H1 (cell line): ENCODE measurements around the gene ZNF423. TPM values are rescaled to one million over a fixed set of nuclear protein-coding genes. Genes with fewer than 3 reads are reported as not detected.

Experiments
- CTCF ChIA-PET: fragments of 300-600 bp; sonication (Branson Sonifier 250); formaldehyde crosslinking; loops from one replicate; lab custom pipeline; 2021; ENCODE audit not compliant: partially characterized antibody; lab: Charles Lee
- POLR2A ChIA-PET: fragments of 300-600 bp; sonication (Branson Sonifier 250); formaldehyde crosslinking; loops from one replicate; lab custom pipeline; 2021; ENCODE audit warnings: inconsistent platforms; ENCODE audit not compliant: partially characterized antibody; lab: Charles Lee
- DNase-seq, 2 experiments: peaks; one replicate each; pipeline versions ENCODE4 v3.0.0 to v3.0.0-alpha.2; 2010 to 2022; ENCODE audit warnings: low spot score in 2 of 2, low read depth in 1 of 2, mixed read lengths in 1 of 2
- FAIRE-seq: peaks from 2 replicates; lab custom pipeline; 2011; peaks lifted over from hg19 to GRCh38; lab: Jason Lieb, UNC
- H2AFZ ChIP-seq: 2 replicates; pipeline ENCODE4 v1.8.1; 2012; ENCODE audit warnings: low read length, inconsistent platforms
- H2AK5ac ChIP-seq: 2 replicates; pipeline ENCODE4 v1.6.1; 2013; ENCODE audit warnings: low read depth, low read length
- H2BK120ac ChIP-seq: replicated peaks from 2 replicates; pipeline ENCODE3; 2013; ENCODE audit warnings: low read depth, low read length, inconsistent platforms
- H2BK12ac ChIP-seq: 2 replicates; pipeline ENCODE4 v1.6.1; 2013; ENCODE audit warnings: low read depth, low read length
- H2BK15ac ChIP-seq: 2 replicates; pipeline ENCODE4 v1.6.1; 2013; ENCODE audit warnings: low read length
- H2BK20ac ChIP-seq: 2 replicates; pipeline ENCODE4 v1.6.1; 2013; ENCODE audit warnings: low read length
- H2BK5ac ChIP-seq: 2 replicates; pipeline ENCODE4 v1.6.1; 2013; ENCODE audit warnings: low read depth, low read length
- H3K14ac ChIP-seq: 2 replicates; pipeline ENCODE4 v1.6.1; 2013; ENCODE audit warnings: inconsistent platforms; ENCODE audit not compliant: insufficient read length
- H3K18ac ChIP-seq: 2 replicates; pipeline ENCODE4 v1.6.1; 2013; ENCODE audit warnings: low read length; ENCODE audit errors: extremely low read depth
- H3K23ac ChIP-seq: 2 replicates; pipeline ENCODE4 v1.6.1; 2013; ENCODE audit warnings: inconsistent platforms; ENCODE audit not compliant: insufficient read length
- H3K23me2 ChIP-seq: 2 replicates; pipeline ENCODE4 v1.6.1; 2013; ENCODE audit warnings: low read depth, low read length
- H3K27ac ChIP-seq: 2 replicates; pipeline ENCODE4 v1.6.1; 2011; ENCODE audit warnings: low read depth, low read length, inconsistent platforms
- H3K27me3 ChIP-seq, 4 experiments: replicated peaks in 1 of 4; 1 replicate in 1 of 4; 2 replicates in 3 of 4; pipeline versions ENCODE4 v1.6.1 to v1.8.1; 2011 to 2013; ENCODE audit warnings: low read length in 3 of 4, mild to moderate bottlenecking in 3 of 4, inconsistent platforms in 2 of 4, mixed read lengths in 2 of 4, moderate library complexity in 1 of 4; ENCODE audit not compliant: control insufficient read depth in 3 of 4, insufficient read depth in 3 of 4; ENCODE audit errors: extremely low read depth in 1 of 4
- H3K36me3 ChIP-seq, 4 experiments: 2 replicates each; pipeline versions ENCODE4 v1.6.1 to v1.8.1; 2011 to 2013; ENCODE audit warnings: mild to moderate bottlenecking in 4 of 4, low read length in 3 of 4, moderate library complexity in 2 of 4, control low read depth in 1 of 4, inconsistent platforms in 1 of 4; ENCODE audit not compliant: insufficient read depth in 4 of 4, control insufficient read depth in 2 of 4
- H3K4ac ChIP-seq: replicated peaks from 2 replicates; pipeline ENCODE3; 2013; ENCODE audit warnings: low read length, low read depth, mixed read lengths, inconsistent platforms; ENCODE audit not compliant: insufficient read length
- H3K4me1 ChIP-seq, 4 experiments: replicated peaks in 1 of 4; 1 replicate in 1 of 4; 2 replicates in 3 of 4; pipeline versions ENCODE4 v1.6.1 to v1.8.1; 2011 to 2013; ENCODE audit warnings: low read length in 3 of 4, inconsistent platforms in 2 of 4, mixed read lengths in 1 of 4; ENCODE audit not compliant: insufficient read depth in 4 of 4, control insufficient read depth in 3 of 4
- H3K4me2 ChIP-seq, 2 experiments: 2 replicates each; pipeline versions ENCODE4 v1.6.1 to v1.8.1; 2011 to 2013; ENCODE audit warnings: low read depth in 2 of 2, low read length in 2 of 2, control low read depth in 1 of 2, inconsistent platforms in 1 of 2, mild to moderate bottlenecking in 1 of 2; ENCODE audit not compliant: insufficient read depth in 1 of 2
- H3K4me3 ChIP-seq, 4 experiments: fragments of 200-600, 300-600 bp in 1 of 4; sonication (generic), shearing (Covaris generic), sonication (Bioruptor Twin) in 1 of 4; 2 replicates each; pipeline versions ENCODE4 v1.5.1 to v1.8.1; 2011 to 2016; ENCODE audit warnings: low read length in 4 of 4, low read depth in 3 of 4, control low read depth in 2 of 4, inconsistent platforms in 2 of 4, mild to moderate bottlenecking in 2 of 4, mixed read lengths in 1 of 4, moderate library complexity in 1 of 4; ENCODE audit not compliant: insufficient read depth in 2 of 4; ENCODE audit errors: extremely low read depth in 1 of 4
- H3K56ac ChIP-seq: replicated peaks from 2 replicates; pipeline ENCODE3; 2013; ENCODE audit warnings: low read depth, mild to moderate bottlenecking, mixed read lengths, low read length, inconsistent platforms; ENCODE audit not compliant: insufficient read length
- H3K79me1 ChIP-seq: 2 replicates; pipeline ENCODE4 v1.6.1; 2013; ENCODE audit warnings: low read depth, low read length, control low read depth
- H3K79me2 ChIP-seq, 2 experiments: 2 replicates each; pipeline versions ENCODE4 v1.6.1 to v1.8.1; 2012 to 2013; ENCODE audit warnings: low read length in 2 of 2, mild to moderate bottlenecking in 2 of 2, inconsistent platforms in 1 of 2; ENCODE audit not compliant: insufficient read depth in 2 of 2, control insufficient read depth in 1 of 2
- H3K9ac ChIP-seq, 4 experiments: replicated peaks in 1 of 4; 1 replicate in 1 of 4; 2 replicates in 3 of 4; pipeline versions ENCODE4 v1.6.1 to v1.8.1; 2011 to 2013; ENCODE audit warnings: low read depth in 3 of 4, low read length in 3 of 4, control low read depth in 2 of 4, mild to moderate bottlenecking in 2 of 4, moderate library complexity in 2 of 4, inconsistent platforms in 1 of 4; ENCODE audit errors: extremely low read depth in 1 of 4
- H3K9me3 ChIP-seq, 2 experiments: 2 replicates each; pipeline versions ENCODE4 v1.6.1 to v1.8.1; 2012 to 2013; ENCODE audit warnings: mild to moderate bottlenecking in 2 of 2, moderate library complexity in 2 of 2, control low read depth in 1 of 2, inconsistent platforms in 1 of 2, low read depth in 1 of 2, low read length in 1 of 2, mixed read lengths in 1 of 2; ENCODE audit not compliant: insufficient read depth in 2 of 2
- H4K20me1 ChIP-seq, 2 experiments: replicated peaks in 1 of 2; 2 replicates each; pipeline versions ENCODE3 to v1.8.1; 2011 to 2013; ENCODE audit warnings: inconsistent platforms in 2 of 2, low read length in 2 of 2, mild to moderate bottlenecking in 1 of 2; ENCODE audit not compliant: insufficient read depth in 2 of 2, control insufficient read depth in 1 of 2
- H4K5ac ChIP-seq: 2 replicates; pipeline ENCODE4 v1.6.1; 2013; ENCODE audit warnings: low read length, low read depth, mixed read lengths, inconsistent platforms; ENCODE audit not compliant: insufficient read length
- H4K8ac ChIP-seq: 2 replicates; pipeline ENCODE4 v1.8.0; 2013; ENCODE audit warnings: mild to moderate bottlenecking, moderate library complexity, low read length, inconsistent platforms; ENCODE audit not compliant: insufficient read depth; ENCODE audit errors: extremely low read depth
- H4K91ac ChIP-seq: replicated peaks from 2 replicates; pipeline ENCODE3; 2013; ENCODE audit warnings: low read length, mixed read lengths, inconsistent platforms; ENCODE audit not compliant: insufficient read length
- BACH1 ChIP-seq: IDR thresholded peaks from 2 replicates; pipeline ENCODE4 v1.6.1; 2012; ENCODE audit warnings: low read length, improper control_type of control experiment
- BCL11A ChIP-seq, 2 experiments: IDR thresholded peaks; one replicate each; pipeline ENCODE4 v1.6.1; 2011; ENCODE audit warnings: low read depth in 2 of 2, low read length in 2 of 2, mild to moderate bottlenecking in 2 of 2
- CHD2 ChIP-seq: IDR thresholded peaks from 2 replicates; pipeline ENCODE4 v1.6.1; 2012; ENCODE audit warnings: low read length, improper control_type of control experiment
- MAFK ChIP-seq: IDR thresholded peaks from 2 replicates; pipeline ENCODE4 v1.6.1; 2012; ENCODE audit warnings: low read depth, mild to moderate bottlenecking, improper control_type of control experiment, low read length
- POLR2AphosphoS5 ChIP-seq: IDR thresholded peaks from 2 replicates; pipeline ENCODE4 v1.6.1; 2011; ENCODE audit warnings: low read depth, low read length
- POU5F1 ChIP-seq: IDR thresholded peaks from 2 replicates; pipeline ENCODE4 v1.6.1; 2011; ENCODE audit warnings: low read depth, mild to moderate bottlenecking, low read length, moderate library complexity
- RAD21 ChIP-seq, 2 experiments: IDR thresholded peaks in 1 of 2; conservative IDR thresholded peaks in 1 of 2; 2 replicates each; pipeline ENCODE4 v1.6.1; 2011; ENCODE audit warnings: low read depth in 2 of 2, low read length in 2 of 2, improper control_type of control experiment in 1 of 2, inconsistent platforms in 1 of 2, mild to moderate bottlenecking in 1 of 2, moderate library complexity in 1 of 2
- RFX5 ChIP-seq: IDR thresholded peaks from 2 replicates; pipeline ENCODE4 v1.6.1; 2011; ENCODE audit warnings: low read depth, low read length, improper control_type of control experiment, borderline replicate concordance
- SUZ12 ChIP-seq: fragments of 200-600 bp; sonication (generic); IDR thresholded peaks from 2 replicates; pipeline ENCODE4 v1.6.1; 2012; ENCODE audit warnings: mild to moderate bottlenecking, inconsistent platforms, low read length, moderate library complexity, mixed read lengths
- TBP ChIP-seq: IDR thresholded peaks from 2 replicates; pipeline ENCODE4 v1.6.1; 2011; ENCODE audit warnings: low read depth, low read length, improper control_type of control experiment
- TCF12 ChIP-seq: IDR thresholded peaks from 2 replicates; pipeline ENCODE4 v1.6.1; 2011; ENCODE audit warnings: low read depth, mild to moderate bottlenecking, low read length
- WGBS, 2 experiments: shearing (Covaris generic) in 1 of 2; methylation state at CpG; one replicate each; pipeline versions ENCODE4 v1.1.6 to v1.1.7; 2013 to 2015; ENCODE audit warnings: low lambda C conversion rate in 2 of 2, mixed read lengths in 2 of 2, inconsistent platforms in 1 of 2, low coverage in 1 of 2, missing lambda C conversion rate in 1 of 2; ENCODE audit not compliant: insufficient replicate concordance in 2 of 2, insufficient coverage in 1 of 2, insufficient read length in 1 of 2; ENCODE audit errors: extremely low coverage in 1 of 2, missing lambda C conversion rate in 1 of 2; 5-methylcytosine and 5-hydroxymethylcytosine counted together
- polyA plus RNA-seq, 7 experiments: library from polyadenylated mRNA; depleted of rRNA in 3 of 7; stranded (reverse) in 5 of 7; unstranded in 2 of 7; fragments of >200 nt in 5 of 7; fragments of 200-250 nt in 2 of 7; gene quantifications; 1 replicate in 5 of 7; 2 replicates in 1 of 7; 4 replicates in 1 of 7; pipeline versions ENCODE4 v1.2.1 to v1.2.3, GENCODE V29; 2011 to 2013; ENCODE audit warnings: missing spikeins in 2 of 7, mixed read lengths in 2 of 7
- total RNA-seq: library from RNA; stranded (reverse); fragmentation: NEBNext Ultra II Directional; extraction: Animal tissue kit (Norgen Biotek cat#: 25700); gene quantifications from 2 replicates; pipeline ENCODE4 v1.2.1, GENCODE V29; 2021
- TF ChIP-seq, protein P1 (sequence below): IDR thresholded peaks from 2 replicates; pipeline ENCODE4 v1.6.1; 2011; ENCODE audit warnings: low read length, improper control_type of control experiment

ZNF423 gene
- total and polyA plus RNA-seq, 2 of the 8 experiments (the other 6 are each of a cell fraction or from before 2014, with no cell fraction given), result 38.2 to 52.3 TPM

- H3K36me3 ChIP-seq, result no peaks in the 10 kb centered on the region
- no peak overlapping the region for H4K5ac ChIP-seq
- no peaks in the 10 kb centered on the region for H3K23me2 ChIP-seq
- H3K14ac ChIP-seq, result no peak overlapping the region
- H2BK5ac ChIP-seq, result 0 out of 2 replicates have a peak overlapping the region, but pooled peaks have one; percentile 64
- no peak overlapping the region for H3K4me3 ChIP-seq
- H2BK15ac ChIP-seq, result no peak overlapping the region
- no peaks in the 10 kb centered on the region for H3K79me2 ChIP-seq
- no peak overlapping the region for H3K4ac ChIP-seq
- ChIA-PET CTCF (interaction anchor here (0.7 to 2.6 kb wide), 2 partner anchors 15 to 91 kb away, joined by 3 to 10 read pairs; no protein-coding TSS in a partner anchor), POLR2A (no interaction called here)
- no peak overlapping the region for H3K27ac ChIP-seq
- no peaks in the 10 kb centered on the region for H4K20me1 ChIP-seq
- H2AFZ ChIP-seq, result peak overlapping the region; percentile 34; the same call in 1 of the 2 replicates
- H3K56ac ChIP-seq, result no peak overlapping the region
- H3K9me3 ChIP-seq, result no peaks in the 10 kb centered on the region
- FAIRE-seq (peak; percentile 60), DNase-seq (peak in 1 of 2 experiments; percentile 68)
- H3K9ac ChIP-seq, result no peak overlapping the region
- no peak overlapping the region for H2AK5ac ChIP-seq
- peaks cover 8 to 23% (median 18%) of the 10 kb centered on the region in 4 experiments for H3K4me1 ChIP-seq
- H2BK20ac ChIP-seq, result peak overlapping the region; percentile 40; the same call in 1 of the 2 replicates
- 0 out of 2 replicates have a peak overlapping the region, but pooled peaks have one; percentile 32 for H3K18ac ChIP-seq
- H4K8ac ChIP-seq, result peak overlapping the region; percentile 66; the same call in 1 of the 2 replicates
- 31% methylated on average over 18 of the region's 18 CpGs; no CpG with 5 or more reads in 1 of the 2 experiments for whole genome bisulfite sequencing, 2 experiments
- peak overlapping the region; percentile 13 to 51; a peak in 2 of 4 replicates for H3K4me2 ChIP-seq
- no peak overlapping the region for H2BK12ac ChIP-seq
- no peak overlapping the region for H2BK120ac ChIP-seq
- H4K91ac ChIP-seq, result no peak overlapping the region
- no peak overlapping the region for H3K23ac ChIP-seq
- no peaks in the 10 kb centered on the region for H3K79me1 ChIP-seq
- H3K27me3 ChIP-seq, result no peaks in the 10 kb centered on the region; a peak in 1 of 7 replicates
- TF ChIP-seq RAD21 (IDR thresholded peaks at IDR 0.05 in 1 of 2, conservative IDR thresholded peaks at IDR 0.05 in 1 of 2; ENCODE audit: low read depth in 2 of 2, low read length in 2 of 2), result peak; percentile 56 to 59
- no peak for TF ChIP-seq BCL11A (IDR thresholded peaks at IDR 0.05; ENCODE audit: low read depth in 2 of 2, low read length in 2 of 2)
- no peak for TF ChIP-seq POLR2AphosphoS5
- TF ChIP-seq MAFK, result no peak
- TF ChIP-seq, protein P1, sequence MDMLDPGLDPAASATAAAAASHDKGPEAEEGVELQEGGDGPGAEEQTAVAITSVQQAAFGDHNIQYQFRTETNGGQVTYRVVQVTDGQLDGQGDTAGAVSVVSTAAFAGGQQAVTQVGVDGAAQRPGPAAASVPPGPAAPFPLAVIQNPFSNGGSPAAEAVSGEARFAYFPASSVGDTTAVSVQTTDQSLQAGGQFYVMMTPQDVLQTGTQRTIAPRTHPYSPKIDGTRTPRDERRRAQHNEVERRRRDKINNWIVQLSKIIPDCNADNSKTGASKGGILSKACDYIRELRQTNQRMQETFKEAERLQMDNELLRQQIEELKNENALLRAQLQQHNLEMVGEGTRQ, result no peak
- no peak for TF ChIP-seq POU5F1
- no peak for TF ChIP-seq BACH1
- TF ChIP-seq TBP, result 0 out of 2 replicates have a peak, but pooled peaks have one; percentile 36
- TF ChIP-seq CHD2, result no peak
- TF ChIP-seq RFX5, result 0 out of 2 replicates have a peak, but pooled peaks have one; percentile 13
- TF ChIP-seq SUZ12, result no peak
- TF ChIP-seq TCF12, result 0 out of 2 replicates have a peak, but pooled peaks have one; percentile 62
These were observed 414.5 kb downstream of the ZNF423 start for GRCh38 chr16:49441366-49441780.
